ENCODE data around the gene GPR87.

Gene GPR87

DNA sequence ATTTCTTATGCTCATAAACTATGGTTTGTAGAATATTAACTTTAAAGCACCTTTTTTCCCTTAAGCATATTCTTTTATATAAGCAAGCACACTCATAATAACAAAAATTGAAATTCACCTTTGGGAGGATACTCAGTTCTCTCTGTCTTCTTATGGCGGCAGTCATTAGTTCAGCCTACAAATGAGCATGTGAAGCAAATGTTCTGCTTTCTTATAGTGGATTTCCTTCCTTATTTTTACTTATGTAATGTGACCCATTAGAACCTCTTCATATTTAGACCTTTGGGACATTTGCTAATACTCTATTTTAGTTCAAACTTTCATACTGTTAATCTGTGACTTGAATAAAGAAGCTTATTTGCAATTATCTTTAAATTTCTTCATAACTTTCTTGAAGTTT, 12.7 kb upstream of the GPR87 start, which contains the start of gene P2RY13:
Gene P2RY13, minus strand, starts transcription at position 187 of the 400 bp plus-strand sequence. Its CDS starts 21 bp downstream, at position 166.
- TF ChIP-seq, protein P1, sequence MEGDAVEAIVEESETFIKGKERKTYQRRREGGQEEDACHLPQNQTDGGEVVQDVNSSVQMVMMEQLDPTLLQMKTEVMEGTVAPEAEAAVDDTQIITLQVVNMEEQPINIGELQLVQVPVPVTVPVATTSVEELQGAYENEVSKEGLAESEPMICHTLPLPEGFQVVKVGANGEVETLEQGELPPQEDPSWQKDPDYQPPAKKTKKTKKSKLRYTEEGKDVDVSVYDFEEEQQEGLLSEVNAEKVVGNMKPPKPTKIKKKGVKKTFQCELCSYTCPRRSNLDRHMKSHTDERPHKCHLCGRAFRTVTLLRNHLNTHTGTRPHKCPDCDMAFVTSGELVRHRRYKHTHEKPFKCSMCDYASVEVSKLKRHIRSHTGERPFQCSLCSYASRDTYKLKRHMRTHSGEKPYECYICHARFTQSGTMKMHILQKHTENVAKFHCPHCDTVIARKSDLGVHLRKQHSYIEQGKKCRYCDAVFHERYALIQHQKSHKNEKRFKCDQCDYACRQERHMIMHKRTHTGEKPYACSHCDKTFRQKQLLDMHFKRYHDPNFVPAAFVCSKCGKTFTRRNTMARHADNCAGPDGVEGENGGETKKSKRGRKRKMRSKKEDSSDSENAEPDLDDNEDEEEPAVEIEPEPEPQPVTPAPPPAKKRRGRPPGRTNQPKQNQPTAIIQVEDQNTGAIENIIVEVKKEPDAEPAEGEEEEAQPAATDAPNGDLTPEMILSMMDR (IDR thresholded peaks at IDR 0.05; ENCODE audit: control insufficient read depth, extremely low read depth, insufficient read depth), result no peak
- DNase-seq (ENCODE audit: low read depth), result no peak
- H3K4me3 ChIP-seq (ENCODE audit: low read depth, low read length), result no peak within 1 kb of the TSS

DNA sequence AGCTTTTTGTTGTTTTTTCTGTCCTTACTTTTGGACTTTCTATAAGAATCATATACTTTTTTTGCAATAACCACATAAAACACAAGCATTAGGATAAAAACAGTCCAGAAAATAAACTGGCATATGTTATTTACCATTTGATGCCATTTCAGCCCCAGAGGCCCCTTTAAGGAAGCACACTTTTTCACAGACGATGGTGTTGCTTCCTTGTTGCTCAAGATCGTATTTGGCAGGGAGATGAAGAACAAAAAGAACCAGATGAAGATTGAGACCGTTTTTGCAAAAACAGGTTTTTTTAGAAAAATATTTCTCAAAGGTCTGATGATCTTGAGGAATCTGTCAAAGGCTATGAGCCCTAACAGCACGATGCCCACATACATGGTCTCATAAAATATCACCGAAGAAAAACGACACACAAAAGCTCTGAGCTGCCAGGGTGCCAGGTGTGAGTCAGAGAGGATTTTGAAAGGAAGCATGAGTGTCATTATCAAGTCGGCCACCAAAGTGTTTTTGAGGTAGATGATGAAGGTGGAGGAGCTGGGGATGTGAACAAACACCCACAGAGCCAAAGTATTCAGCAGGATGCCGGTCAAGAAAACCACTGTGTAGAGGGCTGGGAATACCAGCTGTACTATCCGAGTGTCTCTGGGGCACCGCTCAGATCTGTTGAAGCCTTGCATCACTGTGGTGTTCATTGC, 11.8 kb upstream of the GPR87 start:
- no peak overlapping the region for H3K4me3 ChIP-seq (ENCODE audit: low read depth, low read length)
- TF ChIP-seq, protein P1 (IDR thresholded peaks at IDR 0.05; ENCODE audit: control insufficient read depth, extremely low read depth, insufficient read depth), result no peak
- DNase-seq (ENCODE audit: low read depth), result no peak

DNA sequence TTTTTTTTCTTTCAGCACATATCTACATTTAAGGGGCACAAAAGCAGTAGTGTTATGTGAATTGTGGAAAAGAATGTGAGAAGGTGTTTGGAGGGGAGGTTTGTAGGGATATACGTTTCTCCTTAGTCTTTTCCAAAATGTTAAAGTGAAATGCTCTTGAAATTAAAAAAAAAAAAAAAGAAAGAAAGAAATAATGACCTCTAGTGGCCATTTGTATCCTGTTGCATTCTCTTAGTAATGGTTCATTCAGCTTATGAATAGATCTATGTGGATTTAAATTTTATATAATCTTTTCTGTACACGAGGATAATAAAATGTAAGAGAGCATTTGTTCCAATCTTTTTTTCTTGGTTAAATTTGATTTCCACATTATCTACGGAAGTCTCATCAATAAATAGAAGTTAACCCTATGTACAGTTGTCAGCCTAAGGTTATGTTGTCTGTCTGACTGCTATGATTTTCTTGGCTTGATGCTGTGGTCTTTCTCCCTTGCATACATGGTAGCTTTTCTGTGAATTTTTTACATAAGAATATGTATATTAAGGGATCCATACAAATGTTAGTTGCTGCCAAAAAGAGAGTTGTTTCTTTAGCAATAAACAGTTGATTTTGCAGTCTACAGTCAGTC, 11.1 kb upstream of the GPR87 start:
- H3K4me3 ChIP-seq (ENCODE audit: low read depth, low read length), result no peak overlapping the region
- TF ChIP-seq, protein P1 (IDR thresholded peaks at IDR 0.05; ENCODE audit: control insufficient read depth, extremely low read depth, insufficient read depth), result peak; percentile 51
- DNase-seq (ENCODE audit: low read depth), result no peak

DNA sequence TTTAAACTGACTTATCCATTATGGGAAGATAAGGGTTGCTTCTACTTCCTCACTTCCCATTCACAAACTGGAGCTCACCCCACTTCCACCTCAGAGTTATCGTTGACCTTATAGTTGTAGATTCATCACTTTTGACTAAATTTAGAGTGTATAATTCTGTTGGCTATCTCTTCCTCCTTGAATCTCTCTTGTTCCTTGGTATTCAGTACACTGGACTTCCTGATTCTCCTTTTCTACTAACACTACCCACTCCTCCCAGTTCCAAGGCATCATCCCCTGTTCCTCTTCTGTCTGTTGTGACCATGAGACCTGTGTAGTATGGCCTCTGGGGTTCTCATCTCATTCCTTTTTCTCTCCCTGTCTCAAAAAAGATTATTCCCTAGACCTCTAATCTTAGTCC, 5.9 kb upstream of the GPR87 start:
- H3K4me3 ChIP-seq (ENCODE audit: low read depth, low read length), result no peak overlapping the region
- TF ChIP-seq, protein P1 (IDR thresholded peaks at IDR 0.05; ENCODE audit: control insufficient read depth, extremely low read depth, insufficient read depth), result no peak
- no peak for DNase-seq (ENCODE audit: low read depth)

DNA sequence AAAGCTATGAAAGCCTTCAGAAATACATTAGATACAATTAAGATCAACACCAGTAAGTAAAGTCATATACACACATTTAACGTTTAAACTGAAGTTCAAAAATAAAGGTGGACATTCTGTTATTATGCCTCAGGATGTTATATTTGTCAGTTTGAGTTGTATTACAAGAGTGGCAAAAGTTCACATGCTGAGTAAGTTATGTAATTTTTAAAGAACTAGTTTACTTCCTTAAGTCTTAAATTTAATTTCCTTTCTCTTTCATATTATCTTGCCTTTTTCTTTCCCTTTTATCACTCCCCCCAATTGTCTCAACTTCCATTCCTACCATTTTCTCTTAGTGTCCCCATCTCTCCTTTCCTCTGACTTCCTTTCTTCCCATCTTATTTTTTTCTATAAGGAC, 4.9 kb upstream of the GPR87 start:
- H3K4me3 ChIP-seq (ENCODE audit: low read depth, low read length), result no peak overlapping the region
- no peak for DNase-seq (ENCODE audit: low read depth)
- TF ChIP-seq, protein P1 (IDR thresholded peaks at IDR 0.05; ENCODE audit: control insufficient read depth, extremely low read depth, insufficient read depth), result no peak

DNA sequence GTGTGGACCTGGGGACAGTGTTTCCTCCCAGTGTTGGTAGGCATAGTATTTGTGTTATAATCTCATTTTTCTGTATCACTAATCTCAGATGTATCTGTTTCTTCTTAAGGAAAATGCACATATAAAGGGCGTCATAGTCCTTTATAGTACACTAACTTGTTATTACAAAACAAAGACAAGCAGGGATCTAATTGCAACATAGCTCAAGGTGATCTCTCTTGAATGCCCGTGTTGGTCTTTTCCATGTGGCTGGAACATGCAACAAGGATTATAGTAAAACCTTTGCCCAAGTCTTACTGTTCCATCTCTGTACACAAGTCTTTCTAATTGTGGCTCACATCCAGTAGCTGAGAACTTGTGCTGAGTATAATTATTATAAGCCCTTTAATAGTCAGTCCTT, 3.5 kb upstream of the GPR87 start:
- TF ChIP-seq, protein P1 (IDR thresholded peaks at IDR 0.05; ENCODE audit: control insufficient read depth, extremely low read depth, insufficient read depth), result no peak
- H3K4me3 ChIP-seq (ENCODE audit: low read depth, low read length), result no peak overlapping the region
- DNase-seq (ENCODE audit: low read depth), result peak; percentile 17

All from LNCaP clone FGC (cell line).